HG02884 (cell line): ENCODE results near the gene ROBO3.

Source experiments
- ATAC-seq: cut with Tn5 transposase; IDR thresholded peaks from one replicate; pipeline ENCODE4 v1.9.1; 2021; ENCODE audit warnings: mild to moderate bottlenecking, moderate library complexity; ENCODE audit not compliant: unreplicated experiment

ROBO3 gene

DNA sequence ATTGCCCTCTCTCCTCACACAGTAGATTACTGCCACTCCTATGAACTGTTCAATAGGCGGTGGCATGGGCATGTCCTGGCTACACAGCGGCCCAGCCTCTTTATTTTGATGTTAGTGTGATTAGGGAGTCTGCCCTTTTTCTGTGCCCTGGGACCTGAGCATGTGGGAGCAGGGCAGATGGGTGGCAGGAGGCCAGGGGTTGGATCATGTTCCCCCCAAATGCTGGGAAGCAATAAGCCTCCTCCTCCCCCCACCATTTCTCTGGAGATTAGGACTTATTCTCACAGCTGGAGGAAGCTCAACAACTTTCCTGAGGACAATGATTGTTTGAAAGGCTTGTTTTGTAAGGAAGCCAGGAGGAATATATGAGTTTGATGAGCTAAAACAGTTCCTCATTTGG, 54.7 kb downstream of the ROBO3 start:
- no peak for ATAC-seq

DNA sequence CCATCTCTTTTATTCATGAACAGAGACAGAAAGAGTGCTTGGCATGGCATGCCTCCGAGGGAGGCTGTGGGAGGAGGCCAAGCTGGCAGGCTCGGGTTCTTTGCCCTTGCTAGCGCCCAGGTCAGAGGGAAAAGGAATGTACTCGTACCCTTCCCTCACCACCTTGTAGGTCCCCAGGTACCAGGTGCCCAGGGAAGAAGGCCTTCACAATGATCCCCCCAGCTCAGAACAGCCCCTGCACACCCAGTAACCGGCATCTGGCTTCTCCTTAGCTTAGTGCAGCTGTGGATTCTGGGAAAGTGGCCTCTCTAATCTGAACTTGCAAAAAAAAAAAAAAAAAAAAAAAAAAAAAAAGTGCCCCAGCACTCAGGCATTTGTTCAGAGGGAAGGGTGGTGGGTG, 55.1 kb downstream of the ROBO3 start:
- ATAC-seq = no peak

DNA sequence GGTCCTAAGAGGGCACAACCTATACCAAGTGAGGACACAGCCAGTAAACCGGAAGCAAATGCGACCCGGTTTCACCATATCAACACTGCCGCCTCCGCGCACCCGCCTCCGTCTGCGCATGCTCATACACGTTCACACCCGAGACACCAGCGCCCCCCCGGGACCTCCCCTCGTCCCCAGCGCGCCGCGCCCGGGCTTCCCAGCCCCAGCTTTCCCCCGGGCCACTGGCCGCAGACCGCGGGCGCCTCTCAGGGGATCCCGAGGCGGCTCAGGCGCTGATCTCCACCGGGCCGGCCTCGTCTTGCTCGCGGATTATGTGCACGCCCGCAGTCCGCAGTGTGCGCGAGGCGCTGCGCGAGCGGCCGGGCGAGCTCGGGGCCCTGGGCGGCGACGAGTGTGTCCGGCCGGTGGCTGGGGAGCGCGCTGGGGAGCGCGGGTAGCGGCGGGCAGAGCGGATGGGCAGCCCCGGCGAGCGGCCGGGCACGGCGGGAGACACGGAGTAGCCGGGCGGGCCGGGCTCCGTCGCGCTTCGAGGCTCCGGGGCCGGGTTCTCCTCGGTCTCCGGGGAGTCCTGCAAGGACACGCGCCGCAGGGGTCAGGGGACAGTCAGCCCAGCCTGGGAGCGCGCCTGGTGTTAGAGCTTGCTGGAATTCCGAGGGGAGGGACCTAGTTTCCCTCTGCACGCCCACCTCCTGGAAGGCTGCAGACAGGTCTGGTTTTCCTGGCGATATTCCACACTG, 55.8 kb downstream of the ROBO3 start:
- peak; percentile 73 for ATAC-seq

DNA sequence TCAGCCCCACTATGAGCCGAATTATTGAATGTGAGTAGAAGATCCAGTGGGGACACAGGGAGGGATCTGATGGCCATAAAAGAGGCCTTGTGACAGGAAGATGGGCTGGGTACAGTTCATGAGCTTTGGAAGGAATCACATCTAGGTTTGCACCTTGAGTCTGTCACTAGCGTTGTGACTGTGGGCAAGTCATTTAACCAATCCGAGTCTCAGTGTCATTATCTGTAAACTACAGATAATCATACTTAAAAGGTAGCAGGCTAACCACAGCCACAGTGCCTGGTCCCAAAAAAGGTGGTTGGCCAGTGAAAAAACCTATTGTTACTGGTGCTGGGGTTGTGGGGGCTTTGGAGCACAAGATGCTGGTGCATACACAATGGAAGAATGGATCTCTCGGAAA, 57.6 kb downstream of the ROBO3 start:
- ATAC-seq = no peak

DNA sequence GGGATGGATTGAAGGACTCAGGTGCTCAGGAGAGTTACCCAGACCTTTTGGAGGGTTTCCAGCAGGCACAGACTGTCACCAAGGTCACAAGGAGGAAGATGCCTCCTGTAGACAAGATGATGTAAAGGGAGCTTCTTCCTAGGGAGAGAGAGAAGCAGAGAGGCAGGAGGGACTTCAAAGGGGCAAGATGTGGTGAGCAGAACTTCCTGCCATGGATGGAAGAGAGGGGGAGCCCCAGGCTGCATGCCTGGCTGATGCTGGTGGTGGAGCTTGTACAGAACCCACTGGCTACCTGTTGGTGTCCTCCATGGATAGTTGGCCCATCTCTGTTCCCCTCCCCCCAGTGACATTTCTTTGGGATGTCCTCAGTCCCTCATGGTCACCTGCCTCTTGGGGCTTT, 58.1 kb downstream of the ROBO3 start:
- no peak for ATAC-seq

DNA sequence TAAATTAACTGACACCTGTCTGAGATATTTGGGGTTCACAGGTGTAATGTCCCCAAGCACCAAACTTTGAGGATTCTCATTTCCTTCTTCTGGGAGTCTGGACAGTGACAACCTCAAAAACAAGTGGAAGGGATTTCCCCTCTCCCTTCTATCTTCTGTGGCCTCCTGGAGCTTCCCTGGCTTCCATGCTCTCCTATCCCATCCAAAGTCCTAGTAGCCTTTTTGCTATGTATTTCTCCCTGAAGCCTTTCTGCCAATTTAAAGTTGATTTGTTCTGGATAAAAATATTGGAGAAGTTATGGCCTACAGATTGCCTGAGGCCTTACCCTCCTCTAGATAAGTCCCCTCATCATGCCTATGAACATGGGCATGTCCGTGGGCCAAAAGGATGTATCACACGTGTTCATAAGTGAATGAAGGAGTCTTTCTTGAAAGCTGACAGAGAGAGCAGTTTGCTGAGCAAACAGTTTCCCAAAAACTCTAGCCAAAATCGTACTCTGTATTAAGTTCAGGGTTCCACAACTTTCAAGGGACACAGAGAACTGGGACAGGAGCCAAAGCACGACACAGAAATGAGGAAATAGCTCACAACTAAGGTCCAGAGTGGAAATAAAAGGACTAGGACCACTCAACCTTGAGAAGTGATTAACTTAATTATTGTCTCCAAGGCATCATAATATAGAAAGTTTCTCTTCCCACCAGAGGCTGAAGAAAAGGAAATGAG, 63.9 kb downstream of the ROBO3 start:
- ATAC-seq = no peak

DNA sequence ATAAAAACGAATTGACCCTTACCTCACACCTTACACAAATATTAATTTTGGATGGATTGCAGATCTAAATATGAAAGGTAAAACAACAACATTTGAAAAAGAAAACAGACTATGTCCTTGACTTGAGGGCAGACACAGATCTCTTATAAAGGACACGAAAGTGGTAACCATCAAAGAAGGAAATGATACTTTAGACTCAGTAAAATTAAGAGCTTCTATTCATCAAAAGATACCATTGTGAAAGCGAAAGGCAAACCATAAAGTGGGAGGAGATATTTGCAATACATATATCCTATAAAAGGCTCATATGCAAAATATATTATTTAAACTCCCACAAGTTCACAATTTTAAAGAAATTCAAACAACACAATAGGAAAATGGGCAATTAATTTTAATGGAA, 65.6 kb downstream of the ROBO3 start:
- ATAC-seq = peak; percentile 86
